MM.1S (cell line): Measurements from ENCODE around the gene ADPRH.

ENCODE experiments used
- EZH2 ChIP-seq: fragments of 300-600 bp; sonication (generic); optimal IDR thresholded peaks from 2 replicates; pipeline ENCODE3; 2017; ENCODE audit warnings: low read depth, mild to moderate bottlenecking, antibody characterized with exemption, low read length, mixed read lengths
- EZH2phosphoT487 ChIP-seq: fragments of 300-600 bp; sonication (generic); IDR thresholded peaks from 2 replicates; pipeline ENCODE4 v1.6.1; 2018; ENCODE audit warnings: antibody characterized with exemption, low read length
- TF ChIP-seq, protein P1 (sequence below): fragments of 300-600 bp; sonication (generic); IDR thresholded peaks from 2 replicates; pipeline ENCODE4 v1.5.1; 2016; ENCODE audit warnings: antibody characterized with exemption, low read length, mixed read lengths

GRCh38 chr3:119592861-119593260 is 13.6 kb downstream of the ADPRH start:
- TF ChIP-seq, protein P1, sequence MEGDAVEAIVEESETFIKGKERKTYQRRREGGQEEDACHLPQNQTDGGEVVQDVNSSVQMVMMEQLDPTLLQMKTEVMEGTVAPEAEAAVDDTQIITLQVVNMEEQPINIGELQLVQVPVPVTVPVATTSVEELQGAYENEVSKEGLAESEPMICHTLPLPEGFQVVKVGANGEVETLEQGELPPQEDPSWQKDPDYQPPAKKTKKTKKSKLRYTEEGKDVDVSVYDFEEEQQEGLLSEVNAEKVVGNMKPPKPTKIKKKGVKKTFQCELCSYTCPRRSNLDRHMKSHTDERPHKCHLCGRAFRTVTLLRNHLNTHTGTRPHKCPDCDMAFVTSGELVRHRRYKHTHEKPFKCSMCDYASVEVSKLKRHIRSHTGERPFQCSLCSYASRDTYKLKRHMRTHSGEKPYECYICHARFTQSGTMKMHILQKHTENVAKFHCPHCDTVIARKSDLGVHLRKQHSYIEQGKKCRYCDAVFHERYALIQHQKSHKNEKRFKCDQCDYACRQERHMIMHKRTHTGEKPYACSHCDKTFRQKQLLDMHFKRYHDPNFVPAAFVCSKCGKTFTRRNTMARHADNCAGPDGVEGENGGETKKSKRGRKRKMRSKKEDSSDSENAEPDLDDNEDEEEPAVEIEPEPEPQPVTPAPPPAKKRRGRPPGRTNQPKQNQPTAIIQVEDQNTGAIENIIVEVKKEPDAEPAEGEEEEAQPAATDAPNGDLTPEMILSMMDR = no peak
- TF ChIP-seq EZH2 (no peak), EZH2phosphoT487 (no peak)
